Measurements from ENCODE around the gene TBCD. TPM values are rescaled to one million over a fixed set of nuclear protein-coding genes. Genes with fewer than 3 reads are reported as not detected.

TBCD gene
- total RNA-seq, 1 donor from 2014 or later, result 59.8 TPM

DNA sequence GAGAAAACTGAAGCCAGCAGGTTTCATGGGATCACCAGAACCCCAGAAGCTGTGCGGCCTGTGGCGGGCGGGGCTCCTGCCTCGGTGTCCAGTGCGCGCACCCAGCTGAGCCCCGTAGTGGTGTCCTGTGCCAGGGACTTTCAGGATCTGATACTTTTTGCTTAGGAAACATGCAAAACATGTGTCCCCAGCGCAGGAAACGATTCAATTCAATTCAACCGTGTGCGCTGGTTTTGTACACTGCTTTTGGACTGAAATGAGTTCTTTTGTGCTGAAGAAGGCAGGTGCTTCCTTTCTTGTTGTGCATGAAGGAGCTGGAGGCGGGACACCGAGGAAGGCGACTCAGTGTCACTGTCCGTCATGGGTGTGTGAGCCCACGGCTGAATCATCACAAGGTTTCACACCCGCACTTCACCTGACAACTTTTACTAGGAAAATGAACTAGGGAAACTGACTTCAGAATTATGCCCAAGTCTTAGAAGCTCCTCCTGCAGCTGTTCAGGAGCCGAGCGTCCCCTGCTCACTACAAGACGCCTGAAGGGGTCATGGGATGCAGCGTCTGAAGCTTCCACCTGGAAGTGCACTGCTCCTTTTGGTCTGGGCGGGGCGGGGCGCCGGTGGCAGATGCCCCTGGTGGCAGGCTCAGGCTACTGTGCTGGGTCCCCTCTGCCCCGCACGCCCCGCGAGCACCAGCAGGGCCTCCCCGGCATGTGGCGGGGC lies 119.4 kb downstream of the TBCD start:
- Mint-ChIP-seq H3K4me3 (ENCODE audit: unreplicated experiment) (no peak overlapping the region), H3K27me3 (ENCODE audit: low read depth) (no peaks in the 10 kb centered on the region), H3K9me3 (ENCODE audit: low read depth) (no peaks in the 10 kb centered on the region), H3K36me3 (ENCODE audit: low read depth) (peaks cover 7% of the 10 kb centered on the region), H3K27ac (ENCODE audit: unreplicated experiment) (no peak overlapping the region), H3K4me1 (ENCODE audit: low read depth) (peaks cover 15% of the 10 kb centered on the region)
- no peak for TF ChIP-seq CTCF (IDR thresholded peaks at IDR 0.05)
- no peak for DNase-seq (ENCODE audit: low spot score)

DNA sequence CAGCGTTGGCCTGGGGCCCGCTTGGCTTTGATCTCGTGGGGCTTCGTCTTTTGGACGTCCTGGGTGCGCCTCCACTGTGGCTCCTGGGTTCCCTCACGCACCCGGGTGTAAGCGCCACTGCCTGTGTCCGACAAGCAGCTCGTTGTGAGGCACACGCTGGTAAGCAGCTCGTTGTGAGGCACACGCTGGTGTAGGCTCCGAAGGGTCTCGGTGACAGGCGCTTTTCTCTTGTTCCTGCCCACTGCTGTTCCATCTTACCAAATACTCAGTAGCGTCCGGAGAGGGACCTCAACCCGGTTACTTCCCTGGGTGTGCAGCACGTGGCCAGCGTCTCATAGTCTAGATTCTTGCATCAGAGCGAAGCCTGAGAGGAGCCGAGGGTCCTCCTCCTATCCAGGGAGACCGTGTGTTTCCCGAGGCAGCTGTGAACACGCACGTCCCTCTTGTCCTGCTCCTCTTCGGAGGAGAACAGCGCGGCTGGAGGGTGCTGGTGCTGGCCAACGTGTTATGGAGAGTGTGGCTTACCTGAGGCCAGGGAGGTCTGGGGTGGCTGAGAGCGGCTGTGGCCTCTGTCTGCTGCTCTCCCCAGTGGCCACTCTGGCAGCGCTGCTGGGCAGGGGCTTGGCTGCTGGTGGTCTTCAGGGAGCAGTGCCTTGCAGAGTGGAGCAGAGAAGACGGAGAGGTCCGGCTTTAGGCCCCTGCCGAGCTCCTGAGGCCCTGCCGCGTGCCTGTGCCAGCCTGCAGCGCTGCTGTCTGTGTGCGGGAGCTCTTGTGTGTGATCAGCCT lies 120.1 kb downstream of the TBCD start:
- H3K27ac Mint-ChIP-seq (ENCODE audit: unreplicated experiment), result no peak overlapping the region
- no peak for DNase-seq (ENCODE audit: low spot score)
- no peak for TF ChIP-seq CTCF (IDR thresholded peaks at IDR 0.05)
- H3K4me3 Mint-ChIP-seq (ENCODE audit: unreplicated experiment), result no peak overlapping the region
- H3K36me3 Mint-ChIP-seq (ENCODE audit: low read depth), result peaks cover 7% of the 10 kb centered on the region
- H3K27me3 Mint-ChIP-seq (ENCODE audit: low read depth), result no peaks in the 10 kb centered on the region
- H3K9me3 Mint-ChIP-seq (ENCODE audit: low read depth), result no peaks in the 10 kb centered on the region
- H3K4me1 Mint-ChIP-seq (ENCODE audit: low read depth), result peaks cover 15% of the 10 kb centered on the region

DNA sequence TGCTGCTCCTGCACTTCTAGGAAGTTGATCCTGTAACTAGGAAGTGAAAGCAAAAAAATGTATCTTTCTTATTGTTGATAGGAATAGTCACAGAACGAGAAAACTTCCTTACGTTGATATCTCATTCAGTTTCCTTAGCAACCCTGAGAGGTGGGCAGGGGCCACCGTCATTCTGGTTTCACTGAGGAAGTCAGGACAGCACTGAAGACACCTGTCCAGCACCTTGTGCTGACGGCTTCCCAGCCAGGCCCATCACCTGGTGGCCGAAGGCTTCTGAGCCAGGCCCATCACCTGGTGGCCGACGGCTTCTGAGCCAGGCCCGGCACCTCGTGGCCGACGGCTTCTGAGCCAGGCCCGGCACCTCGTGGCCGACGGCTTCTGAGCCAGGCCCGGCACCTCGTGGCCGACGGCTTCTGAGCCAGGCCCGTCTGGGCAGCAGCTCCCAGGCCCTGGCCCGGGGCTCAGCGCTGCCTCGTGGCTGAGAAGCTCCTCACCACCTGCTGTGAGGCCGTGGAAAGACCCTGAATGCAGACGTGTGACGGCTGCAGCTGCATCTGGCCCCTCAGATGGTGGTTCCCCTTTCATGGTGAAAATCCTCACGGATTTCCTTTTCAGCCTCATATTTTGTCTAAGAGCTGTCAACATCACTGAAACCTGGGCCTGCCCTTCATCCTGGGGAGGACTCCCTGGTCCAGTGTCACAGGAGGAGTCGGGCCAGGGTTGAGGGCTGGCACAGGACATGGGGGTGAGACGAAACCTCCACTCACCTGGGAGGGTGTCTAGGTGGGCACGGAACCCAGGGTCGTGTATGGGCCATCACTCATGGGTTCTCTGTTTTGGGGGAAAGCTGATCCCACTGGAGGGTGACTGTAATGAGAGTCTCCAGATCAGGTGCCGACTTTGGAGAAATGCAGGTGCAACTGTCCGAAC lies 121.0 kb downstream of the TBCD start:
- TF ChIP-seq CTCF (IDR thresholded peaks at IDR 0.05), result no peak
- Mint-ChIP-seq H3K27me3 (ENCODE audit: low read depth) (no peaks in the 10 kb centered on the region), H3K4me1 (ENCODE audit: low read depth) (peaks cover 11% of the 10 kb centered on the region), H3K36me3 (ENCODE audit: low read depth) (peaks cover 7% of the 10 kb centered on the region), H3K27ac (ENCODE audit: unreplicated experiment) (no peak overlapping the region), H3K9me3 (ENCODE audit: low read depth) (no peaks in the 10 kb centered on the region), H3K4me3 (ENCODE audit: unreplicated experiment) (no peak overlapping the region)
- DNase-seq (ENCODE audit: low spot score), result no peak

DNA sequence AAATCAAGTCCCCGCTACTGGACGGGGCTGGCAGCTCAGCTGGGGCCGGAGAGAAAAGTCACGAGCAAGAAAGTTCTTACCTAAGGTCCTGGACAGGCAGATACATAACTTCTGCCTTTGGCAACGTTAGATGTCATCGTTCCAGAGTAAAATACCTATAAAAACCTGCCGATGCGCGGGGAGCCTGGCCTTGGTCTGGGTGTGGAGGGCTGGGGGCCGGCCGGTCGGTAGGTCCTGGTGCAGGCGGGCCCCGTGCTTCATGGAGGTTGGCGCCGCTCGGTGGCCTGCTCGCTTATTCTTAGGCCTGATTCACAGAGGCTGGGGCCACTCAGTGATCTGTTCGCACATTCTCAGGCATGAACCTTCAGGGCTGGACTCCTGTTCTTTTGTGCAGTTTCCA lies 121.7 kb downstream of the TBCD start:
- Mint-ChIP-seq H3K36me3 (ENCODE audit: low read depth) (peaks cover 7% of the 10 kb centered on the region), H3K9me3 (ENCODE audit: low read depth) (no peaks in the 10 kb centered on the region)
- TF ChIP-seq CTCF (IDR thresholded peaks at IDR 0.05), result no peak

More for the DNA sequence above, 121.7 kb downstream of the TBCD start:
- DNase-seq (ENCODE audit: low spot score), result no peak
- Mint-ChIP-seq H3K4me3 (ENCODE audit: unreplicated experiment) (no peak overlapping the region), H3K4me1 (ENCODE audit: low read depth) (peaks cover 11% of the 10 kb centered on the region), H3K27ac (ENCODE audit: unreplicated experiment) (no peak overlapping the region), H3K27me3 (ENCODE audit: low read depth) (no peaks in the 10 kb centered on the region)
